ENCODE measurements around the gene RYR3.
"Not testable (repeated sequence)": the region's sequence is repeated elsewhere in the genome, so short reads cannot be mapped to it uniquely, and the experiment has no call there.

RYR3 gene

DNA sequence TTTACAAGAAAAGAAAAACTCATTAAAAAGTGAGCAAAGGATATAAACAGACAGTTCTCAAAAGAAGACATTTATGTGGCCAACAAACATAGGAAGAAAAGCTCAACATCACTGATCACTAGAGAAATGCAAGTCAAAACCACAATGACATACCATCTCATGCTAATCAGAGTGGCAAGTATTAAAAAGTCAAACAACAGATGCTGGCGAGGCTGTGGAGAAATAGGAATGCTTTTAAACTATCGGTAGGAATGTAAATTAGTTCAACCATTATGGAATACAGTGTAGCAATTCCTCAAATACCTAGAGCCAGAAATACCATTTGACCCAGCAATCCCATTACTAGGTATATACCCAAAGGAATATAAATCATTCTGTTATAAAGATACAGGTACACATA, 267.1 kb downstream of the RYR3 start:
- DNase-seq (ENCODE audit: low read depth, low spot score), result not testable (repeated sequence)

DNA sequence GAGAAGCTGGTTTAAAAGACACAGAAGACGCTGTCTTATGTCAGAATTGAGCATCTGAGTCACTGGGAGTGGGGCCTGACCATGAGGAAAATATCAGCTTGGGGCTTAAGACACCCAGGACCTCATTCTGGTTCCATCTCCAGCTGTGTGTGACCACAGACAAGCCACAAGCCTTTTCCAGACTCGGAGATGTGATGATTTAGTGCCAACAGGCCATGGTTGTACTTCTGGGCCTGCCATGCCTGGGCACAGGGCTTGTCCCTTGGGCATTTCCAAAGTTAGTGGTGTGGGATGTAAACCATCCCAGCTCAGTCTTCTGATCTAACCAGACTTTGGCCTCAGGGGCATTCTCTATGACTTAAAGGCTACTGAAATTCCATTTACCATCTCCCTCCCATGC, 269.8 kb downstream of the RYR3 start:
- peak; percentile 32 for DNase-seq (ENCODE audit: low read depth, low spot score)

GRCh38 chr15:33581032-33581431, 270.3 kb downstream of the RYR3 start:
- peak; percentile 9 for DNase-seq (ENCODE audit: low read depth, low spot score)

DNA sequence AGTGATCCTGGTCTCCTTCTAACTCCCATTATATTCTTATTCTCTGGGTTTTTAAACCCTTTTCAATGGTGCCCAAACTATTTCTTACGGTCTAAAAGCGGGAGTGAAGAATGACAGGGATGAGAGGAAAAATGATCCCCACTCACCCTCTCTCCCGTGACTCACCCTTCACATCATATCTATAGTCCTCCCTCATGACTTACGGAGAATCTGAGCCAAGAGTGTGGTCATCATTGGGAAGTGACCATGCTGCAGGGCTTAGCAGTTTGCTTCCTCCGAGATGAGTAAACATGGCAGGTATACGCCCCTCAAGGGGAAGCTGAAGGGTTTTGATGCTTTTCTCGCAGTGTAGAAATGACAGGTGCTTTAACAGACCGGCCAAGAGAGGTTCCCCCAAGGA, 274.0 kb downstream of the RYR3 start:
- DNase-seq (ENCODE audit: low read depth, low spot score), result no peak

GRCh38 chr15:33586786-33587697, 276.3 kb downstream of the RYR3 start:
- no peak for DNase-seq (ENCODE audit: low read depth, low spot score)

- no peak for DNase-seq (ENCODE audit: low read depth, low spot score)
Measured at GRCh38 chr15:33587773-33588172, 277.0 kb downstream of the RYR3 start.

- peak; percentile 54 for DNase-seq (ENCODE audit: low read depth, low spot score)
Measured at GRCh38 chr15:33592864-33593263, 282.1 kb downstream of the RYR3 start.

- DNase-seq (ENCODE audit: low read depth, low spot score), result not testable (repeated sequence)
Measured at GRCh38 chr15:33598382-33598781, 287.6 kb downstream of the RYR3 start.

- DNase-seq (ENCODE audit: low read depth, low spot score), result peak; percentile 43
Measured at GRCh38 chr15:33600212-33600611, 289.4 kb downstream of the RYR3 start.

DNA sequence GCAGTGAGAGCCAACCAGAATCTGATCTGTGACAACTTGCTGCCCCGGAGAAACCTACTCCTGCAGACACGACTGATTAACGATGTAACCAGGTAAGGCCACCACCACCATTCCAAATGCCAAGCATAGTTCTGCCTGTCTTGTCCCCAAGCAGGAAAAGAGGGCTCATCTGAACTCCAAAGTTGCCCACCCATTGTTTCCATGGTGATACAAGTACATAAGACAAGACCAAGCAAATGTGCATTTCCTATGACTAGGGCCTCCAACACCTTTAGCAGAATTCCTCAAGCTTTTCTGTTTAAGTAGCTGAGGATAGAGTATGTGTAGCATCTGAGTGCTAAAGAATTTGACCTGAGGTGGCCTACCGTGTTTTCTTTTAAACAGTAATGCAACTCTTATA, 290.7 kb downstream of the RYR3 start:
- DNase-seq (ENCODE audit: low read depth, low spot score), result no peak

DNA sequence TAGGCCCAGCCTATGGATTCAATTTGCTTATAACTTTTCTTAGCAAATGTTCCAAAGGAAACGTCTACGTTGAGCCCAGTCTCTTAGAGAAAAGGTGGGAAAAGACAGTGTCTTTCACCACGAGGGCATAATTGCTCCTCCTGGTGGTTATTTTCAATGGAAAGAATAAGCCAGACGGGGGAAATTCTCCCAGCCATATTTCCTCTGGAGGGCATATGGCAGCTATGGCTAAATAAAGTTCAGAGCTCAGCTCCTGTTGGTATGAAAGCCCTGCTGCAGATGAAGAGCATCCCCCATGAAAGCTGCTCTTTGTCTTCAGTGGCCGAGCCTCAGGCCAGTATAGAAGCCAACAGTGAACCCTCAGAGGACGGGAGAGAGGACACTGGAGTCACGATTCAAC, 297.9 kb downstream of the RYR3 start:
- DNase-seq (ENCODE audit: low read depth, low spot score), result no peak

DNA sequence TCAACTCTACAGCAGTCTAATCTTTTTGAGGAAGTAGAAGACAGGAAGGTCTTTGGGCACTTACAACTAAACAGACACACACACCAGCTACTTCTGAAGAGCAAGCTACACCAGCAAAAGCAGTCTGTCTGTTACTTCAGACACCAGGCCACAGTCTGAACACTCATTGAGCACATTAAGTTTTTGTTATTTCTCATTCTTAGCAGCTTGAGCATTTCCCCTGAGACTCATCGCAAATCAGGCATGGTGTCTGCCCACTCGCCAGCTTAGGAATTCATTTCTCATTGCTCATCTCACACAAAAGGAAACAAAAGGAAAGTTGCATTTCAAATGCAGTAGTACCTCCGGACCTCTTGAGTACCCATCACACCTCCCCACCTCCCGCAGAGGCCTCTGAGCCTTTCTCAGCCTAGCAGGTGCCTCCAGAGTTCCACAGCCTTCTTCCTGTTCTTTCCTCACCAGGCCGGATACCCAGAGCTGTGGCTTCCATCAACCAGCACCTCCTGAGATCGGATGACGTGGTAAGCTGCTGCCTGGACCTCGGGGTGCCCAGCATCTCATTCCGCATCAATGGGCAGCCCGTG, 302.0 kb downstream of the RYR3 start:
- no peak for DNase-seq (ENCODE audit: low read depth, low spot score)

- no peak for DNase-seq (ENCODE audit: low read depth, low spot score)
Measured at GRCh38 chr15:33616475-33616874, 305.7 kb downstream of the RYR3 start.

- DNase-seq (ENCODE audit: low read depth, low spot score), result no peak
Measured at GRCh38 chr15:33618350-33618749, 307.6 kb downstream of the RYR3 start.

GRCh38 chr15:33621141-33621540, 310.4 kb downstream of the RYR3 start:
- no peak for DNase-seq (ENCODE audit: low read depth, low spot score)

- DNase-seq (ENCODE audit: low read depth, low spot score), result no peak
Measured at GRCh38 chr15:33623010-33623409, 312.2 kb downstream of the RYR3 start.

DNA sequence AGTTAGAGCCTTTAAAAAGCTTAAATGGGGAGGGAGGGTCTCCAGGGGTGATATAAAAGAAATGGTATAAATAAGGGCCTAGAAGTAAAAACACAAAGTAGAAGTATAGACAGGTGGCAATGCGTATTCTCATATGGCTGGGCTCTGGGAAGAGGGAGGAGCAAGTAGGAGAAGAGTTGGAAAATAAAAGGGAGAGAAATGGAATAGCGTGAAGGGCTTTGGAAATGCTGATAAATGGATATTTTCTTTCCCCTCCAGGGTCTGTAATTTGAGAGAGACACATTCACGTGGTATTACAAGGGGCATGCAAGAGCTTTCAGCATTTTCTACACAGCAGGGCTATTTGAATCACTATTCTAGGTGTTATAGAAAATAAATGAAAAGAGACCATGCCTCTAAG, 313.7 kb downstream of the RYR3 start:
- no peak for DNase-seq (ENCODE audit: low read depth, low spot score)

GRCh38 chr15:33629647-33630046, 318.9 kb downstream of the RYR3 start:
- DNase-seq (ENCODE audit: low read depth, low spot score), result no peak

- DNase-seq (ENCODE audit: low read depth, low spot score), result no peak
Measured at GRCh38 chr15:33636234-33636633, 325.5 kb downstream of the RYR3 start.

DNA sequence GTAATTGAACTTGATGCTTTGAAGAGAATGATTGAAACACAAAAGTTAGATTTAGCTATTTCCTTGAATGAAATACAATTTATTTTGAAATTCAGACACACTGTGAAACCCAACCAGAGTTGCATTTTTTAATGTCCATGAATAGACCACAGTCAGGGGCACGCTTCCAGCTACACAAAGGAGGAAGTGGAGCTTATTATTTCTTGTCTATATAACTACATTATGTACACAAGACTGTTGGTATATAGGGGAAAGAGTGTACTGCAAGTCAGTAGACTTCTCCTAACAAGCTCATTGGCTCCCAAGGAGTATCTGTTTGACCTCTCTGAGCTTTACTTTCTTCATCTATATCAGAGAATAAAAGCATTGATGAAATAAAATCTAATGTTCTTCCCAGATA, 326.2 kb downstream of the RYR3 start:
- no peak for DNase-seq (ENCODE audit: low read depth, low spot score)

- no peak for DNase-seq (ENCODE audit: low read depth, low spot score)
Measured at GRCh38 chr15:33638453-33638852, 327.7 kb downstream of the RYR3 start.

DNA sequence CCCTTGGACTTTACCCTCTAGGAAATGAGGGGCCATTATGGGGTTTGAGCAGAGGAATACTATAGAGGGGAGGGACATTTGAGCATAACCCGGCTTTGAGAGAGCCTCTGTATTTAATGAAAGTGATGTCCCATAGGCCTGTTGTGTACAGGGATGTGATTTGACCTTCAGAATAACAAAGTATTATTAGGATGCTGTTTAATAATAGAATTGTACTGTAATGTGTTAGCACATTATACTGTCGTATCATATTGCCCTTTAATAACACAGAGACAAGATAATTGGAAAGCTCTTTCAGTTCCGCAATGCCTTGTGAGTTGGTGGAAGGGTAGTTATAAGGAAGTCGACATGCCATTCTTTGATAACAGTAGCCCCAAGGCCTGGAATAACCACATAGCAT, 328.3 kb downstream of the RYR3 start:
- DNase-seq (ENCODE audit: low read depth, low spot score), result no peak

DNA sequence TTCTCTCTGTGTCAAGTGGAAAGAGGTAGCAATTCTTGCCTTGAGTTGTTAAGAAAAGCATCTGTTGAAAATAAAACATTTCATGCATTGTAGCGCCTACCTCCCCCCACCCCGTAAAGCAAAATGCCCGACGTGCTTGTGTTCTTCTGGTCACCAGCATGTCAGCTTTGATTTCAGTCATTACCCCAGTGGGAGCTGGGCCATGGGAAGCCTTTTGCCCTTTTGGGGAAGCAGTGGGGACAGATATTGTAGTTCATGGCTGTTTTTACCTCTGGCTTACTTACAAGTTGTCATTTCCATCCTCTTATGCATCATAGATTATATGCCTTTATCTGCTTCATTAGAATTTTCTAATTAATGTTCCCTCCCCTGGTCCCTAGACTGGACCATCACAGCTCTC, 328.7 kb downstream of the RYR3 start:
- no peak for DNase-seq (ENCODE audit: low read depth, low spot score)

Measured in ELF-1 (cell line).